ENCODE data around the gene POC1B. TPM values are rescaled to one million over a fixed set of nuclear protein-coding genes. Genes with fewer than 3 reads are reported as not detected.
A peak's percentile ranks its signal among the peaks of the same experiment; 100 is the strongest.

POC1B gene
- total RNA-seq (ENCODE audit: insufficient read depth, low replicate concordance), result 47.4 TPM

GRCh38 chr12:89525824-89526770 is at the start of gene POC1B:
TSS of gene POC1B (minus strand) at chr12:89526047. CDS start at chr12:89525895, 152 bp downstream.
- DNase-seq (ENCODE audit: low spot score), result peak; percentile 85

- DNase-seq (ENCODE audit: low spot score), result peak; percentile 8
Measured at GRCh38 chr12:89575374-89575773, 49.5 kb upstream of the POC1B start.

GRCh38 chr12:89574736-89575208 is 48.9 kb upstream of the POC1B start:
- peak; percentile 35 for DNase-seq (ENCODE audit: low spot score)

- DNase-seq (ENCODE audit: low spot score), result peak; percentile 80
Measured at GRCh38 chr12:89573051-89573810, 47.4 kb upstream of the POC1B start.

GRCh38 chr12:89571491-89572195 is 45.8 kb upstream of the POC1B start:
- no peak for DNase-seq (ENCODE audit: low spot score)

GRCh38 chr12:89568484-89568883 is 42.6 kb upstream of the POC1B start:
- DNase-seq (ENCODE audit: low spot score), result no peak

- DNase-seq (ENCODE audit: low spot score), result peak; percentile 9
Measured at GRCh38 chr12:89567691-89568239, 41.9 kb upstream of the POC1B start.

- peak; percentile 50 for DNase-seq (ENCODE audit: low spot score)
Measured at GRCh38 chr12:89566615-89567014, 40.8 kb upstream of the POC1B start.

GRCh38 chr12:89565002-89565401 is 39.2 kb upstream of the POC1B start:
- DNase-seq (ENCODE audit: low spot score), result no peak

- DNase-seq (ENCODE audit: low spot score), result no peak
Measured at GRCh38 chr12:89559753-89560152, 33.9 kb upstream of the POC1B start.

GRCh38 chr12:89556976-89557375 is 31.1 kb upstream of the POC1B start:
- DNase-seq (ENCODE audit: low spot score), result no peak

GRCh38 chr12:89552376-89552775 is 26.5 kb upstream of the POC1B start:
- no peak for DNase-seq (ENCODE audit: low spot score)

GRCh38 chr12:89551747-89552146 is 25.9 kb upstream of the POC1B start:
- no peak for DNase-seq (ENCODE audit: low spot score)

- DNase-seq (ENCODE audit: low spot score), result no peak
Measured at GRCh38 chr12:89547101-89547500, 21.3 kb upstream of the POC1B start.

GRCh38 chr12:89546151-89546550 is 20.3 kb upstream of the POC1B start:
- DNase-seq (ENCODE audit: low spot score), result no peak

- DNase-seq (ENCODE audit: low spot score), result peak; percentile 37
Measured at GRCh38 chr12:89544681-89545184, 18.9 kb upstream of the POC1B start.

GRCh38 chr12:89544022-89544421 is 18.2 kb upstream of the POC1B start:
- DNase-seq (ENCODE audit: low spot score), result no peak

- DNase-seq (ENCODE audit: low spot score), result peak; percentile 86
Measured at GRCh38 chr12:89542912-89543592, 17.2 kb upstream of the POC1B start.

GRCh38 chr12:89542236-89542635 is 16.4 kb upstream of the POC1B start:
- DNase-seq (ENCODE audit: low spot score), result no peak

GRCh38 chr12:89540586-89540985 is 14.7 kb upstream of the POC1B start:
- DNase-seq (ENCODE audit: low spot score), result no peak
